PC-9 (cell line): ENCODE measurements around the gene LNX1. TPM values are rescaled to one million over a fixed set of nuclear protein-coding genes. Genes with fewer than 3 reads are reported as not detected.

Experiments
- BruUV-seq: library from RNA; stranded (reverse); fragments of 400-500 nt; replicated peaks from 2 replicates; lab custom pipeline; 2021; lab: Mats Ljungman, UMichigan
- CTCF ChIA-PET: fragments of 300-600 bp; sonication (Branson Sonifier 250); formaldehyde crosslinking; loops from one replicate; lab custom pipeline; 2022; ENCODE audit warnings: antibody characterized with exemption; lab: Charles Lee
- POLR2A ChIA-PET: fragments of 300-600 bp; sonication (Branson Sonifier 250); formaldehyde crosslinking; loops from one replicate; lab custom pipeline; 2022; ENCODE audit warnings: antibody characterized with exemption; ENCODE audit not compliant: unreplicated experiment; lab: Charles Lee
- DNase-seq, 2 experiments: peaks; one replicate each; pipeline versions ENCODE4 v3.0.0 to v3.0.0-alpha.2; 2015 to 2022; ENCODE audit warnings: mixed read lengths in 1 of 2
- H2AFZ ChIP-seq: fragments of 200-600 bp; sonication (generic); 2 replicates; pipeline ENCODE4 v1.8.1; 2017; ENCODE audit warnings: antibody characterized with exemption
- H3F3A ChIP-seq: fragments of 200-600 bp; sonication (generic); 2 replicates; pipeline ENCODE4 v1.8.1; 2017; ENCODE audit warnings: antibody characterized with exemption, mild to moderate bottlenecking, low read depth; ENCODE audit not compliant: insufficient read depth
- H3K27ac ChIP-seq: fragments of 200-600 bp; sonication (generic); 2 replicates; pipeline ENCODE4 v1.6.1; 2016; ENCODE audit warnings: mixed run types
- H3K27me3 ChIP-seq: fragments of 200-600 bp; sonication (generic); 2 replicates; pipeline ENCODE4 v1.6.1; 2016; ENCODE audit warnings: low read depth, mixed run types; ENCODE audit not compliant: insufficient read depth
- H3K36me3 ChIP-seq: fragments of 200-600 bp; sonication (generic); 2 replicates; pipeline ENCODE4 v1.6.1; 2016; ENCODE audit warnings: low read depth, mixed run types
- H3K4me1 ChIP-seq: fragments of 200-600 bp; sonication (generic); replicated peaks from 2 replicates; pipeline ENCODE4 v1.6.1; 2016; ENCODE audit warnings: mixed run types; ENCODE audit not compliant: insufficient read depth
- H3K4me2 ChIP-seq: fragments of 200-600 bp; sonication (generic); 2 replicates; pipeline ENCODE4 v1.6.1; 2017; ENCODE audit warnings: mixed run types
- H3K4me3 ChIP-seq: fragments of 200-600 bp; sonication (generic); 2 replicates; pipeline ENCODE4 v1.6.1; 2016; ENCODE audit warnings: mixed run types
- H3K79me2 ChIP-seq: fragments of 200-600 bp; sonication (generic); 2 replicates; pipeline ENCODE4 v1.6.1; 2017; ENCODE audit warnings: low read depth, mixed run types
- H3K9me2 ChIP-seq: fragments of 200-600 bp; sonication (generic); 2 replicates; pipeline ENCODE4 v1.8.1; 2017; ENCODE audit warnings: mild to moderate bottlenecking; ENCODE audit not compliant: insufficient read depth
- H3K9me3 ChIP-seq: fragments of 200-600 bp; sonication (generic); 2 replicates; pipeline ENCODE4 v1.8.1; 2016; ENCODE audit warnings: low read depth; ENCODE audit not compliant: insufficient read depth
- H4K20me1 ChIP-seq: fragments of 200-600 bp; sonication (generic); 2 replicates; pipeline ENCODE4 v1.8.1; 2017; ENCODE audit not compliant: insufficient read depth
- CTCF ChIP-seq: fragments of 200-600 bp; sonication (generic); conservative IDR thresholded peaks from 2 replicates; pipeline ENCODE4 v1.6.1; 2017; ENCODE audit warnings: mixed run types, antibody characterized with exemption, mild to moderate bottlenecking, moderate library complexity
- EZH2 ChIP-seq: fragments of 200-600 bp; sonication (generic); IDR thresholded peaks from 2 replicates; pipeline ENCODE4 v1.8.0; 2017; ENCODE audit warnings: antibody characterized with exemption, low read depth
- intact Hi-C: fragments of 100-400 bp; cut with micrococcal nuclease; formaldehyde crosslinking; loops from one replicate; pipeline ENCODE4 v1.10.0; 2022; ENCODE audit not compliant: unreplicated experiment
- total RNA-seq: library from RNA; stranded (reverse); gene quantifications from 2 replicates; pipeline ENCODE4 v1.2.3, GENCODE V29; 2021

Gene LNX1
- total RNA-seq, 1 experiment from 2014 or later: 3.4 TPM

GRCh38 chr4:53618321-53618720 is 27.0 kb upstream of the LNX1 start:
- no TSS peak for BruUV-seq
- no peaks in the 10 kb centered on the region for H3K9me2 ChIP-seq
- TF ChIP-seq EZH2 (no peak), CTCF (no peak)
- no peak overlapping the region for H3K4me2 ChIP-seq
- CTCF ChIA-PET: no interaction called here
- no peak overlapping the region for H3K27ac ChIP-seq
- intact Hi-C loops: no loop called here
- H4K20me1 ChIP-seq: no peaks in the 10 kb centered on the region
- DNase-seq: no peak
- no peaks in the 10 kb centered on the region for H3K9me3 ChIP-seq
- H3K4me1 ChIP-seq: no peaks in the 10 kb centered on the region
- POLR2A ChIA-PET: interaction anchor here (0.6 kb wide), 1 partner anchor 91 kb away, joined by 3 read pairs; no protein-coding TSS in a partner anchor
- H3K79me2 ChIP-seq: no peaks in the 10 kb centered on the region
- H3K27me3 ChIP-seq: no peaks in the 10 kb centered on the region
- no peaks in the 10 kb centered on the region for H3K36me3 ChIP-seq
- no peaks in the 10 kb centered on the region for H3F3A ChIP-seq
- H2AFZ ChIP-seq: no peak overlapping the region
- H3K4me3 ChIP-seq: no peak overlapping the region

GRCh38 chr4:53617101-53617680 is 25.9 kb upstream of the LNX1 start:
- POLR2A ChIA-PET: no interaction called here
- no peak overlapping the region for H2AFZ ChIP-seq
- H3K4me1 ChIP-seq: no peaks in the 10 kb centered on the region
- H3K4me2 ChIP-seq: no peak overlapping the region
- no peaks in the 10 kb centered on the region for H3K27me3 ChIP-seq
- BruUV-seq: no TSS peak
- H3K36me3 ChIP-seq: no peaks in the 10 kb centered on the region
- H3F3A ChIP-seq: no peaks in the 10 kb centered on the region
- TF ChIP-seq EZH2 (no peak), CTCF (no peak)
- intact Hi-C loops: no loop called here
- H3K9me3 ChIP-seq: no peaks in the 10 kb centered on the region
- DNase-seq: no peak
- H3K4me3 ChIP-seq: no peak overlapping the region
- H3K9me2 ChIP-seq: no peaks in the 10 kb centered on the region
- no peaks in the 10 kb centered on the region for H4K20me1 ChIP-seq
- no peak overlapping the region for H3K27ac ChIP-seq
- H3K79me2 ChIP-seq: no peaks in the 10 kb centered on the region
- CTCF ChIA-PET: no interaction called here

GRCh38 chr4:53616219-53616618 is 24.9 kb upstream of the LNX1 start:
- CTCF ChIA-PET: no interaction called here

More at GRCh38 chr4:53616219-53616618, 24.9 kb upstream of the LNX1 start:
- DNase-seq: no peak
- BruUV-seq: no TSS peak
- Histone ChIP-seq H3K9me3 (no peaks in the 10 kb centered on the region), H3K36me3 (no peaks in the 10 kb centered on the region), H3K27me3 (no peaks in the 10 kb centered on the region), H3K27ac (no peak overlapping the region), H3K4me3 (no peak overlapping the region), H3K4me1 (no peaks in the 10 kb centered on the region), H3K9me2 (no peaks in the 10 kb centered on the region), H3K4me2 (no peak overlapping the region), H3K79me2 (no peaks in the 10 kb centered on the region), H3F3A (no peaks in the 10 kb centered on the region), H4K20me1 (no peaks in the 10 kb centered on the region), H2AFZ (no peak overlapping the region)
- intact Hi-C loops: no loop called here
- POLR2A ChIA-PET: no interaction called here
- TF ChIP-seq CTCF: no peak
- no peak for TF ChIP-seq EZH2
